GM12878 (cell line): Measurements from ENCODE around the gene FHOD3. TPM values are rescaled to one million over a fixed set of nuclear protein-coding genes. Genes with fewer than 3 reads are reported as not detected.

Experiments used
- ATAC-seq: fragments of 200-7000 bp; cut with Tn5 transposase; 3 replicates; pipeline ENCODE4 v1.9.1; 2020; ENCODE audit warnings: mild to moderate bottlenecking, moderate library complexity
- BruUV-seq: library from RNA; stranded (reverse); fragments of 400-500 nt; replicated peaks from 2 replicates; lab custom pipeline; 2021; lab: Mats Ljungman, UMichigan
- CTCF ChIA-PET: fragments of 300-600 bp; sonication (Branson Sonifier 250); formaldehyde crosslinking; extraction: SDS; loops from one replicate; lab custom pipeline; 2021; ENCODE audit warnings: inconsistent platforms; lab: Yijun Ruan, JAX
- POLR2A ChIA-PET: fragments of 350-600 bp; formaldehyde crosslinking; extraction: SDS; loops from one replicate; lab custom pipeline; 2021; ENCODE audit warnings: inconsistent platforms; lab: Charles Lee
- RAD21 ChIA-PET: fragments of 300-600 bp; sonication (Branson Sonifier 250); formaldehyde crosslinking; loops from one replicate; lab custom pipeline; 2023; ENCODE audit warnings: antibody characterized with exemption; ENCODE audit not compliant: unreplicated experiment; lab: Charles Lee
- SMC1A ChIA-PET: fragments of 300-600 bp; sonication (Branson Sonifier 250); formaldehyde crosslinking; loops from one replicate; lab custom pipeline; 2023; ENCODE audit not compliant: unreplicated experiment, uncharacterized antibody; lab: Charles Lee
- DNase-seq: peaks from one replicate; pipeline ENCODE4 v3.0.0-alpha.2; 2011; ENCODE audit warnings: low read depth, low spot score
- FAIRE-seq: peaks from 3 replicates; lab custom pipeline; 2011; peaks lifted over from hg19 to GRCh38; lab: Jason Lieb, UNC
- H2AFZ ChIP-seq: 2 replicates; pipeline ENCODE4 v1.6.0; 2011; ENCODE audit warnings: low read depth, low read length, control low read depth; ENCODE audit not compliant: control insufficient read depth
- H3K27ac ChIP-seq: 2 replicates; pipeline ENCODE4 v1.5.1; 2011; ENCODE audit warnings: control low read depth; ENCODE audit not compliant: control insufficient read depth, insufficient read depth
- H3K27me3 ChIP-seq, 2 experiments: replicated peaks in 1 of 2; 2 replicates each; pipeline versions ENCODE4 v1.6.0 to v1.6.1; 2011; ENCODE audit warnings: low read length in 1 of 2; ENCODE audit not compliant: control insufficient read depth in 2 of 2, insufficient read depth in 2 of 2
- H3K36me3 ChIP-seq, 2 experiments: 2 replicates each; pipeline ENCODE4 v1.5.1; 2011; ENCODE audit warnings: low read length in 1 of 2; ENCODE audit not compliant: control insufficient read depth in 2 of 2, insufficient read depth in 2 of 2
- H3K4me1 ChIP-seq: 2 replicates; pipeline ENCODE4 v1.6.1; 2011; ENCODE audit warnings: mild to moderate bottlenecking, low read length, moderate library complexity, mixed read lengths; ENCODE audit not compliant: control insufficient read depth, insufficient read depth
- H3K4me2 ChIP-seq: 2 replicates; pipeline ENCODE4 v1.6.0; 2011; ENCODE audit warnings: control low read depth; ENCODE audit not compliant: control insufficient read depth, insufficient read depth
- H3K4me3 ChIP-seq: fragments of 200-600 bp; sonication (generic); 2 replicates; pipeline ENCODE4 v1.5.1; 2016
- H3K79me2 ChIP-seq: 2 replicates; pipeline ENCODE4 v1.6.0; 2011; ENCODE audit warnings: low read length; ENCODE audit not compliant: control insufficient read depth, insufficient read depth
- H3K9ac ChIP-seq: 2 replicates; pipeline ENCODE4 v1.8.0; 2011; ENCODE audit warnings: low read length, control low read depth, mixed read lengths; ENCODE audit not compliant: control insufficient read depth, insufficient read depth
- H3K9me3 ChIP-seq: replicated peaks from 3 replicates; pipeline ENCODE4 v1.5.1; 2011; ENCODE audit warnings: mild to moderate bottlenecking, low read length; ENCODE audit not compliant: control insufficient read depth, insufficient read depth
- H4K20me1 ChIP-seq: 2 replicates; pipeline ENCODE4 v1.6.0; 2011; ENCODE audit not compliant: control insufficient read depth, insufficient read depth
- BMI1 ChIP-seq: fragments of 450-650 bp; IDR thresholded peaks from 2 replicates; pipeline ENCODE4 v1.6.1; 2016; ENCODE audit warnings: mild to moderate bottlenecking, moderate library complexity, borderline replicate concordance
- CEBPB ChIP-seq, 2 experiments: fragments of 150-350 bp in 1 of 2; IDR thresholded peaks; 2 replicates each; pipeline ENCODE4 v1.6.1; 2012 to 2014; ENCODE audit warnings: low read depth in 2 of 2, low read length in 2 of 2, borderline replicate concordance in 1 of 2, inconsistent platforms in 1 of 2
- ELK1 ChIP-seq: IDR thresholded peaks from 2 replicates; pipeline ENCODE4 v1.6.1; 2012; ENCODE audit warnings: low read depth, low read length, improper control_type of control experiment
- IRF4 ChIP-seq: IDR thresholded peaks from 2 replicates; pipeline ENCODE4 v1.6.1; 2011; ENCODE audit warnings: low read depth, low read length
- RCOR1 ChIP-seq: conservative IDR thresholded peaks from 2 replicates; pipeline ENCODE4 v1.6.1; 2012; ENCODE audit warnings: low read depth, low read length, improper control_type of control experiment
- SMAD1 ChIP-seq: fragments of 450-650 bp; IDR thresholded peaks from 2 replicates; pipeline ENCODE4 v1.6.1; 2018; ENCODE audit warnings: mild to moderate bottlenecking, low read depth; ENCODE audit not compliant: partially characterized antibody
- SRF ChIP-seq, 2 experiments: IDR thresholded peaks; 2 replicates each; pipeline ENCODE4 v1.6.1; 2011; ENCODE audit warnings: low read depth in 2 of 2, low read length in 2 of 2, mild to moderate bottlenecking in 1 of 2, moderate library complexity in 1 of 2
- TAF1 ChIP-seq: IDR thresholded peaks from 2 replicates; pipeline ENCODE4 v1.6.1; 2011; ENCODE audit warnings: mild to moderate bottlenecking, low read depth, low read length, borderline replicate concordance
- ZNF384 ChIP-seq: IDR thresholded peaks from 2 replicates; pipeline ENCODE4 v1.6.1; 2012; ENCODE audit warnings: low read depth, mild to moderate bottlenecking, low read length, improper control_type of control experiment, borderline replicate concordance
- WGBS: methylation state at CpG from one replicate; pipeline ENCODE4 v1.1.6; 2016; ENCODE audit warnings: low lambda C conversion rate; ENCODE audit not compliant: insufficient replicate concordance, insufficient coverage; ENCODE audit errors: missing lambda C conversion rate; 5-methylcytosine and 5-hydroxymethylcytosine counted together
- in situ Hi-C: fragments of 300-500 bp; cut with MboI; formaldehyde crosslinking; loops from 9 replicates; pipeline ENCODE4 v1.14.3; 2018; ENCODE audit warnings: mixed read lengths
- intact Hi-C: fragments of 100-400 bp; cut with micrococcal nuclease; formaldehyde crosslinking; loops from one replicate; pipeline ENCODE4 v1.14.2; 2022; ENCODE audit not compliant: unreplicated experiment
- polyA plus RNA-seq, 11 experiments: library from polyadenylated mRNA; depleted of rRNA in 4 of 11; unstranded in 6 of 11; stranded (reverse) in 5 of 11; fragments of >200 nt; fragmentation: Nextera tagmentation in 4 of 11; fragmentation: Illumina TruSeq in 1 of 11; extraction: Ambion mirVana in 4 of 11; extraction: Trizol in 1 of 11; gene quantifications; 1 replicate in 1 of 11; 2 replicates in 10 of 11; pipeline versions ENCODE4 v1.2.1 to v1.2.3, GENCODE V29; 2011 to 2016; ENCODE audit warnings: inconsistent platforms in 2 of 11, missing spikeins in 2 of 11, low read depth in 1 of 11
- total RNA-seq, 4 experiments: library from RNA; depleted of rRNA in 3 of 4; stranded (reverse); fragments of >200 nt in 3 of 4; fragmentation: Illumina TruSeq in 1 of 4; extraction: Trizol in 1 of 4; gene quantifications; 2 replicates each; pipeline versions ENCODE4 v1.2.1 to v1.2.3, GENCODE V29; 2013 to 2021
- TF ChIP-seq, protein P1 (sequence below): fragments of 450-650 bp; IDR thresholded peaks from 2 replicates; pipeline ENCODE4 v1.6.1; 2017; ENCODE audit warnings: mild to moderate bottlenecking, low read depth, inconsistent platforms; ENCODE audit not compliant: poor library complexity, severe bottlenecking
- TF ChIP-seq, protein P2 (sequence below): fragments of 150-350 bp; IDR thresholded peaks from 2 replicates; pipeline ENCODE4 v1.6.1; 2014; ENCODE audit warnings: mild to moderate bottlenecking, low read depth, low read length
- TF ChIP-seq, protein P3 (sequence below): fragments of 450-650 bp; formaldehyde crosslinking; IDR thresholded peaks from 2 replicates; pipeline ENCODE4 v1.5.0; 2022; ENCODE audit warnings: mild to moderate bottlenecking, missing genetic modification characterization

Gene FHOD3
- total and polyA plus RNA-seq, 10 of the 15 experiments (the other 5 are each of a cell fraction or from before 2014, with no cell fraction given), result 0.77 to 26.7 (median 10.4) TPM

GRCh38 chr18:36630917-36631316 lies 333.4 kb downstream of the FHOD3 start:
- ChIA-PET SMC1A (interaction anchor here (1.0 to 1.2 kb wide), 2 partner anchors 11 to 15 kb away, joined by 3 to 5 read pairs; no protein-coding TSS in a partner anchor), CTCF (interaction anchor here (0.8 to 1.4 kb wide), 4 partner anchors 21 to 613 kb away, joined by 3 to 4 read pairs (median 4); no protein-coding TSS in a partner anchor), RAD21 (interaction anchor here (0.6 kb wide), 1 partner anchor 404 kb away, joined by 3 read pairs; no protein-coding TSS in a partner anchor), POLR2A (no interaction called here)
- ATAC-seq (no peak), FAIRE-seq (no peak), DNase-seq (no peak)
- H3K9me3 ChIP-seq, result no peaks in the 10 kb centered on the region; the same call in 2 of the 3 replicates
- no peaks in the 10 kb centered on the region for H3K27me3 ChIP-seq
- in situ Hi-C loops, result no loop called here
- H3K79me2 ChIP-seq, result no peaks in the 10 kb centered on the region
- intact Hi-C loops, result no loop called here
- no peaks in the 10 kb centered on the region for H4K20me1 ChIP-seq
- H3K27ac ChIP-seq, result no peak overlapping the region
- peaks cover 26% of the 10 kb centered on the region for H3K4me1 ChIP-seq
- H3K4me2 ChIP-seq, result no peak overlapping the region
- H3K9ac ChIP-seq, result no peak overlapping the region
- H3K4me3 ChIP-seq, result no peak overlapping the region
- H2AFZ ChIP-seq, result no peak overlapping the region
- no TSS peak for BruUV-seq
- WGBS, result 85% methylated on average over 2 of the region's 2 CpGs
- no peaks in the 10 kb centered on the region; a peak in 1 of 4 replicates for H3K36me3 ChIP-seq
- TF ChIP-seq TAF1, result no peak
- TF ChIP-seq ELK1, result no peak
- no peak for TF ChIP-seq CEBPB (IDR thresholded peaks at IDR 0.05; ENCODE audit: borderline replicate concordance in 1 of 2, low read depth in 2 of 2, low read length in 2 of 2)
- TF ChIP-seq SMAD1, result no peak
- no peak for TF ChIP-seq BMI1
- TF ChIP-seq RCOR1, result no peak
- TF ChIP-seq, protein P1, sequence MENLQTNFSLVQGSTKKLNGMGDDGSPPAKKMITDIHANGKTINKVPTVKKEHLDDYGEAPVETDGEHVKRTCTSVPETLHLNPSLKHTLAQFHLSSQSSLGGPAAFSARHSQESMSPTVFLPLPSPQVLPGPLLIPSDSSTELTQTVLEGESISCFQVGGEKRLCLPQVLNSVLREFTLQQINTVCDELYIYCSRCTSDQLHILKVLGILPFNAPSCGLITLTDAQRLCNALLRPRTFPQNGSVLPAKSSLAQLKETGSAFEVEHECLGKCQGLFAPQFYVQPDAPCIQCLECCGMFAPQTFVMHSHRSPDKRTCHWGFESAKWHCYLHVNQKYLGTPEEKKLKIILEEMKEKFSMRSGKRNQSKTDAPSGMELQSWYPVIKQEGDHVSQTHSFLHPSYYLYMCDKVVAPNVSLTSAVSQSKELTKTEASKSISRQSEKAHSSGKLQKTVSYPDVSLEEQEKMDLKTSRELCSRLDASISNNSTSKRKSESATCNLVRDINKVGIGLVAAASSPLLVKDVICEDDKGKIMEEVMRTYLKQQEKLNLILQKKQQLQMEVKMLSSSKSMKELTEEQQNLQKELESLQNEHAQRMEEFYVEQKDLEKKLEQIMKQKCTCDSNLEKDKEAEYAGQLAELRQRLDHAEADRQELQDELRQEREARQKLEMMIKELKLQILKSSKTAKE, result no peak
- TF ChIP-seq, protein P2, sequence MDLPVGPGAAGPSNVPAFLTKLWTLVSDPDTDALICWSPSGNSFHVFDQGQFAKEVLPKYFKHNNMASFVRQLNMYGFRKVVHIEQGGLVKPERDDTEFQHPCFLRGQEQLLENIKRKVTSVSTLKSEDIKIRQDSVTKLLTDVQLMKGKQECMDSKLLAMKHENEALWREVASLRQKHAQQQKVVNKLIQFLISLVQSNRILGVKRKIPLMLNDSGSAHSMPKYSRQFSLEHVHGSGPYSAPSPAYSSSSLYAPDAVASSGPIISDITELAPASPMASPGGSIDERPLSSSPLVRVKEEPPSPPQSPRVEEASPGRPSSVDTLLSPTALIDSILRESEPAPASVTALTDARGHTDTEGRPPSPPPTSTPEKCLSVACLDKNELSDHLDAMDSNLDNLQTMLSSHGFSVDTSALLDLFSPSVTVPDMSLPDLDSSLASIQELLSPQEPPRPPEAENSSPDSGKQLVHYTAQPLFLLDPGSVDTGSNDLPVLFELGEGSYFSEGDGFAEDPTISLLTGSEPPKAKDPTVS, result no peak
- no peak for TF ChIP-seq IRF4
- TF ChIP-seq, protein P3, sequence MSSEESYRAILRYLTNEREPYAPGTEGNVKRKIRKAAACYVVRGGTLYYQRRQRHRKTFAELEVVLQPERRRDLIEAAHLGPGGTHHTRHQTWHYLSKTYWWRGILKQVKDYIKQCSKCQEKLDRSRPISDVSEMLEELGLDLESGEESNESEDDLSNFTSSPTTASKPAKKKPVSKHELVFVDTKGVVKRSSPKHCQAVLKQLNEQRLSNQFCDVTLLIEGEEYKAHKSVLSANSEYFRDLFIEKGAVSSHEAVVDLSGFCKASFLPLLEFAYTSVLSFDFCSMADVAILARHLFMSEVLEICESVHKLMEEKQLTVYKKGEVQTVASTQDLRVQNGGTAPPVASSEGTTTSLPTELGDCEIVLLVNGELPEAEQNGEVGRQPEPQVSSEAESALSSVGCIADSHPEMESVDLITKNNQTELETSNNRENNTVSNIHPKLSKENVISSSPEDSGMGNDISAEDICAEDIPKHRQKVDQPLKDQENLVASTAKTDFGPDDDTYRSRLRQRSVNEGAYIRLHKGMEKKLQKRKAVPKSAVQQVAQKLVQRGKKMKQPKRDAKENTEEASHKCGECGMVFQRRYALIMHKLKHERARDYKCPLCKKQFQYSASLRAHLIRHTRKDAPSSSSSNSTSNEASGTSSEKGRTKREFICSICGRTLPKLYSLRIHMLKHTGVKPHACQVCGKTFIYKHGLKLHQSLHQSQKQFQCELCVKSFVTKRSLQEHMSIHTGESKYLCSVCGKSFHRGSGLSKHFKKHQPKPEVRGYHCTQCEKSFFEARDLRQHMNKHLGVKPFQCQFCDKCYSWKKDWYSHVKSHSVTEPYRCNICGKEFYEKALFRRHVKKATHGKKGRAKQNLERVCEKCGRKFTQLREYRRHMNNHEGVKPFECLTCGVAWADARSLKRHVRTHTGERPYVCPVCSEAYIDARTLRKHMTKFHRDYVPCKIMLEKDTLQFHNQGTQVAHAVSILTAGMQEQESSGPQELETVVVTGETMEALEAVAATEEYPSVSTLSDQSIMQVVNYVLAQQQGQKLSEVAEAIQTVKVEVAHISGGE (CRISPR knock-in tag), result no peak
- no peak for TF ChIP-seq ZNF384
- TF ChIP-seq SRF (IDR thresholded peaks at IDR 0.05; ENCODE audit: low read depth in 2 of 2, low read length in 2 of 2), result no peak
- TF ChIP-seq, all 136 proteins: peak for 0
